ENCODE data around the gene AKAP12.

The AKAP12 gene

GRCh38 chr6:151300267-151300991, 60.7 kb downstream of the AKAP12 start:
- Histone ChIP-seq H3F3A (ENCODE audit: insufficient read depth, low read length) (no peaks in the 10 kb centered on the region), H3K36me3 (replicated peaks; ENCODE audit: insufficient read depth, low read length) (no peaks in the 10 kb centered on the region), H3K4me3 (ENCODE audit: low read length) (no peak overlapping the region), H3K9me3 (replicated peaks; ENCODE audit: insufficient read depth, low read length) (no peaks in the 10 kb centered on the region), H3K4me2 (ENCODE audit: low read depth, low read length) (no peak overlapping the region), H3K27ac (ENCODE audit: low read length) (no peak overlapping the region), H3K9me2 (replicated peaks; ENCODE audit: insufficient read depth, low read length) (no peaks in the 10 kb centered on the region), H3K79me2 (ENCODE audit: low read length) (no peaks in the 10 kb centered on the region), H3K4me1 (ENCODE audit: low read length) (no peaks in the 10 kb centered on the region), H2AFZ (ENCODE audit: low read length) (no peak overlapping the region), H3K27me3 (replicated peaks; ENCODE audit: insufficient read depth, low read length) (no peaks in the 10 kb centered on the region), H4K20me1 (ENCODE audit: insufficient read depth, low read length) (no peaks in the 10 kb centered on the region), H3K9ac (ENCODE audit: low read length) (no peak overlapping the region)
- no peak for DNase-seq
- TF ChIP-seq EZH2phosphoT487 (IDR thresholded peaks at IDR 0.05; ENCODE audit: low read length) (no peak), EZH2 (optimal IDR thresholded peaks at IDR 0.05; ENCODE audit: low read depth, low read length) (no peak), CTCF (IDR thresholded peaks at IDR 0.05; ENCODE audit: low read length) (no peak)

DNA sequence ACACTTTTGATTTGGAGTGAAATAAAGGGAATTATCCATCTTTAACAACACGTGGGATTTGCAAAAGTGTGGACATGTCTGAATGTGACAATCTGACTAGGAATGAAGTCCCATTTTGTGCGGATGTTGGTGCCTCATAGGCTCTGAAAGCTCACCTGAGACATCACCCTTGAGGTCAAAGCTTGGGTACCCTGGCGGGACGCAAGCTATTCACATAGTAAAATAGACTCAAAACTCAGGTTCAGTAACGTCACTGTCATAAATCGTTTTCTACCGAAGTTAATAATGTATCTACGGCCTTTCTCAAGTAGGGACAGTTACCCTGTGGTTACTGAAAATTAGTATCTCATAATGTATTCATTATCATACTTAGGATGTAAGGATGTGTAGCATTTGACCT, 61.8 kb downstream of the AKAP12 start:
- H2AFZ ChIP-seq (ENCODE audit: low read length), result no peak overlapping the region
- H3K27ac ChIP-seq (ENCODE audit: low read length), result no peak overlapping the region
- no peaks in the 10 kb centered on the region for H4K20me1 ChIP-seq (ENCODE audit: insufficient read depth, low read length)
- no peak overlapping the region for H3K4me3 ChIP-seq (ENCODE audit: low read length)
- H3K9me2 ChIP-seq (replicated peaks; ENCODE audit: insufficient read depth, low read length), result no peaks in the 10 kb centered on the region
- no peaks in the 10 kb centered on the region for H3K79me2 ChIP-seq (ENCODE audit: low read length)
- no peak for TF ChIP-seq EZH2 (optimal IDR thresholded peaks at IDR 0.05; ENCODE audit: low read depth, low read length)
- TF ChIP-seq EZH2phosphoT487 (IDR thresholded peaks at IDR 0.05; ENCODE audit: low read length), result no peak
- no peak for TF ChIP-seq CTCF (IDR thresholded peaks at IDR 0.05; ENCODE audit: low read length)
- no peaks in the 10 kb centered on the region for H3F3A ChIP-seq (ENCODE audit: insufficient read depth, low read length)
- no peak for DNase-seq
- H3K9ac ChIP-seq (ENCODE audit: low read length), result no peak overlapping the region
- no peaks in the 10 kb centered on the region for H3K27me3 ChIP-seq (replicated peaks; ENCODE audit: insufficient read depth, low read length)
- no peak overlapping the region for H3K4me2 ChIP-seq (ENCODE audit: low read depth, low read length)
- no peaks in the 10 kb centered on the region for H3K36me3 ChIP-seq (replicated peaks; ENCODE audit: insufficient read depth, low read length)
- H3K9me3 ChIP-seq (replicated peaks; ENCODE audit: insufficient read depth, low read length), result no peaks in the 10 kb centered on the region
- H3K4me1 ChIP-seq (ENCODE audit: low read length), result no peaks in the 10 kb centered on the region

- no peak overlapping the region for H3K4me2 ChIP-seq (ENCODE audit: low read depth, low read length)
- no peaks in the 10 kb centered on the region for H3K27me3 ChIP-seq (replicated peaks; ENCODE audit: insufficient read depth, low read length)
- H3K27ac ChIP-seq (ENCODE audit: low read length), result no peak overlapping the region
- H3K79me2 ChIP-seq (ENCODE audit: low read length), result no peaks in the 10 kb centered on the region
- H3K9me3 ChIP-seq (replicated peaks; ENCODE audit: insufficient read depth, low read length), result no peaks in the 10 kb centered on the region
- no peaks in the 10 kb centered on the region for H3F3A ChIP-seq (ENCODE audit: insufficient read depth, low read length)
- H3K9ac ChIP-seq (ENCODE audit: low read length), result no peak overlapping the region
- TF ChIP-seq EZH2 (optimal IDR thresholded peaks at IDR 0.05; ENCODE audit: low read depth, low read length) (no peak), CTCF (IDR thresholded peaks at IDR 0.05; ENCODE audit: low read length) (no peak), EZH2phosphoT487 (IDR thresholded peaks at IDR 0.05; ENCODE audit: low read length) (no peak)
- H3K36me3 ChIP-seq (replicated peaks; ENCODE audit: insufficient read depth, low read length), result no peaks in the 10 kb centered on the region
- H4K20me1 ChIP-seq (ENCODE audit: insufficient read depth, low read length), result no peaks in the 10 kb centered on the region
- no peaks in the 10 kb centered on the region for H3K9me2 ChIP-seq (replicated peaks; ENCODE audit: insufficient read depth, low read length)
- DNase-seq, result no peak
- no peak overlapping the region for H3K4me3 ChIP-seq (ENCODE audit: low read length)
- no peaks in the 10 kb centered on the region for H3K4me1 ChIP-seq (ENCODE audit: low read length)
- no peak overlapping the region for H2AFZ ChIP-seq (ENCODE audit: low read length)
Measured at GRCh38 chr6:151303231-151303630, 63.5 kb downstream of the AKAP12 start.

Measured in MM.1S (cell line).